NT2/D1 (cell line): ENCODE measurements around the gene ANGEL1.

ENCODE experiments used
- DNase-seq: peaks from one replicate; pipeline ENCODE4 v3.0.0-alpha.2; 2011; ENCODE audit warnings: low read depth, low spot score
- H3K27me3 ChIP-seq: 2 replicates; pipeline ENCODE4 v1.6.0; 2011; ENCODE audit warnings: mild to moderate bottlenecking; ENCODE audit not compliant: insufficient read length, insufficient read depth
- H3K36me3 ChIP-seq: 2 replicates; pipeline ENCODE4 v1.6.1; 2011; ENCODE audit warnings: mild to moderate bottlenecking, low read length, mixed read lengths; ENCODE audit not compliant: insufficient read depth, insufficient read length
- H3K4me1 ChIP-seq: 2 replicates; pipeline ENCODE4 v1.5.1; 2011; ENCODE audit not compliant: insufficient read depth, insufficient read length
- H3K4me3 ChIP-seq: 2 replicates; pipeline ENCODE4 v1.5.1; 2011; ENCODE audit warnings: low read depth; ENCODE audit not compliant: insufficient read length
- H3K9ac ChIP-seq: 2 replicates; pipeline ENCODE4 v1.6.0; 2011; ENCODE audit warnings: low read depth; ENCODE audit not compliant: insufficient read length
- H3K9me3 ChIP-seq: 2 replicates; pipeline ENCODE4 v1.5.1; 2011; ENCODE audit warnings: mild to moderate bottlenecking, low read length; ENCODE audit not compliant: insufficient read depth
- SUZ12 ChIP-seq: IDR thresholded peaks from 2 replicates; pipeline ENCODE4 v1.6.1; 2011; ENCODE audit not compliant: insufficient read length, insufficient read depth; ENCODE audit errors: extremely low read depth
- YY1 ChIP-seq: IDR thresholded peaks from 2 replicates; pipeline ENCODE4 v1.6.1; 2011; ENCODE audit not compliant: insufficient read length, insufficient read depth
- ZNF274 ChIP-seq: IDR thresholded peaks from 2 replicates; pipeline ENCODE4 v1.6.1; 2011; ENCODE audit warnings: mild to moderate bottlenecking, low read depth, low read length

Gene ANGEL1, protein sequence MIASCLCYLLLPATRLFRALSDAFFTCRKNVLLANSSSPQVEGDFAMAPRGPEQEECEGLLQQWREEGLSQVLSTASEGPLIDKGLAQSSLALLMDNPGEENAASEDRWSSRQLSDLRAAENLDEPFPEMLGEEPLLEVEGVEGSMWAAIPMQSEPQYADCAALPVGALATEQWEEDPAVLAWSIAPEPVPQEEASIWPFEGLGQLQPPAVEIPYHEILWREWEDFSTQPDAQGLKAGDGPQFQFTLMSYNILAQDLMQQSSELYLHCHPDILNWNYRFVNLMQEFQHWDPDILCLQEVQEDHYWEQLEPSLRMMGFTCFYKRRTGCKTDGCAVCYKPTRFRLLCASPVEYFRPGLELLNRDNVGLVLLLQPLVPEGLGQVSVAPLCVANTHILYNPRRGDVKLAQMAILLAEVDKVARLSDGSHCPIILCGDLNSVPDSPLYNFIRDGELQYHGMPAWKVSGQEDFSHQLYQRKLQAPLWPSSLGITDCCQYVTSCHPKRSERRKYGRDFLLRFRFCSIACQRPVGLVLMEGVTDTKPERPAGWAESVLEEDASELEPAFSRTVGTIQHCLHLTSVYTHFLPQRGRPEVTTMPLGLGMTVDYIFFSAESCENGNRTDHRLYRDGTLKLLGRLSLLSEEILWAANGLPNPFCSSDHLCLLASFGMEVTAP

DNA sequence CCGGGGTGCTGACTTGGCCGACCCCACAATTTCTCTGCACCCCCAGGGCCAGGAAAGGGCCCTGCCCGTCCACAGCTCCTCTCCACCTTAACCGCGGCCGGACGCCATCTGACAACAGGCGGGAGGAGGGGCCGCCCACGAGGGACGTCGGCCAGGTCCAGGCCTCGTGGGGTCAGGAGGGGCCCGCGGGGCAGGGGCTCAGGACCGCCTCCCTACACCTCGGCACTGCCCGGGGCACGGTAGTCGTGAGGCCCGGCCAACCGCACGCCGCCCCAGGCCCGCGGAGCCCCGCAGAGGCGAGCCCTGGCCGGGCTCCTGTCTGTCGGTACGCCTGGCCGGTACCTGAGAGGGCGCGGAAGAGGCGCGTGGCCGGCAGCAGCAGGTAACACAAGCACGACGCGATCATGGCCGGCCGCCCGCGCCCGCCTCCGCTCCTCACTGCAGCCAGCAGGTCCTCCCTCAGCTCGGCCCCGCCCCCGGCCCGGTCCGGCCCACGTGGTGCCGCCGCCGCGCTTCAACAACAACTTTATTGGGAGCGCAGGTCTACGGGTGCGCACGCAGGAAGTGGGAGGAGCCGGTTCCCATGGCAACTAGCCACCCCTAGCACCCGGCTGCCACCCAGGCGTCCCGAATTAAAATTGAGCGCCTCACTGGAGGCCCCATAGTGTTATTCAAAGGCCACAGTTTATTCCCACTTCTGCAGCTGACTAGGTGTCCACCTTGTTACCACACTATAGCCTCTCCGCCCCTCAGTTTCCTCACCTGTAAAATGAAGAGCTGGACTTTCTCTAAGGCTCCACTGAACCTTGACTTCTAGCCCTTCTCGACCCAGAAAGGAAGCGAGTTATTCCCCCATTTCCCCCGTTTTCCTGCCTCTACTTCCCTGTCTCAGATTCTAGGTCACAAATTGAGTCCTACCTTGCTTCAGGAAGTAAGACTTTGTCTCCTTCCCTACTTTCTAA, at the start of gene ANGEL1:
Gene ANGEL1 (minus strand): TSS at position 461 of the 962 bp plus-strand sequence. CDS start 55 bp downstream, at position 406.
- H3K36me3 ChIP-seq: peaks cover 21% of the 10 kb centered on the region

DNA sequence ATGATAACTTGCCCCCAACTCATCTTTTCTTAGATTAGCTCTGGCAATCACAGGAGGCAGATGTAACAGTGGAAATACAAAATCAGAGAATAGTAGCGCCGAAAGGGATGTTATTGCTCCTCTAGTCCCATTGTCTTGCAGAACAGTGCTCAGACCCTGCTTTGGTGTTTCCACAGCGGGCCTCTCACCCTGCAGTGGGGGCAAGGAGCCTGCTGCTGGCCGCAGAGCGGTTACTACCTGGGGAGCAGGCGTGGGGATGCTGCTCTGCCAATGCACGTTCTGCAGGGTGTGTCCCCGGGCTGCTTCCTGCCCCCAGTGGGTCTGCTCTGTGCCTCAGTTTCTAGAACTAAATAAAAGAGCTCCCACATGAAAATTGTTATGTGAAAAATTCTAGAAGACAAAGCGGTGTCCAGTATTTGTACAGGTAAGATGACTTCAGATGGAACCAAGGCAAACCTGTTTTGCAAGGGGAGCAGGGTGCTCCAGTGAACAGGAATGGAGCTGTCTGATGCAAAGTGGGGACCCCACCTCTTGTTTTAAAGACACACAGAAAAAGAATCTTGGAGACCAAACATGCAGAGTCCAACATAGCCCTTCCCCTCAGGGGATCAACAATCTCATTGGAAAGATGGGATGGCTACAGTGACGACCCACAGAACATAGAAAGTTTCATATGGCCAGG, 49.0 kb upstream of the ANGEL1 start:
- TF ChIP-seq ZNF274: no peak
- TF ChIP-seq YY1: no peak
- no peak for TF ChIP-seq SUZ12
- Histone ChIP-seq H3K27me3 (peaks cover 9% of the 10 kb centered on the region), H3K4me3 (no peak overlapping the region), H3K9me3 (no peaks in the 10 kb centered on the region), H3K4me1 (peaks cover 15% of the 10 kb centered on the region), H3K9ac (no peak overlapping the region), H3K36me3 (no peaks in the 10 kb centered on the region)
- DNase-seq: no peak

More for the DNA sequence above, at the start of gene ANGEL1:
- Histone ChIP-seq H3K9ac (peak within 1 kb of the TSS; percentile 86), H3K4me3 (peak within 1 kb of the TSS; percentile 79), H3K27me3 (no peaks in the 10 kb centered on the region), H3K4me1 (no peaks in the 10 kb centered on the region), H3K9me3 (no peaks in the 10 kb centered on the region)
- peak; percentile 94 for DNase-seq
- TF ChIP-seq SUZ12 (no peak), YY1 (no peak), ZNF274 (no peak)

DNA sequence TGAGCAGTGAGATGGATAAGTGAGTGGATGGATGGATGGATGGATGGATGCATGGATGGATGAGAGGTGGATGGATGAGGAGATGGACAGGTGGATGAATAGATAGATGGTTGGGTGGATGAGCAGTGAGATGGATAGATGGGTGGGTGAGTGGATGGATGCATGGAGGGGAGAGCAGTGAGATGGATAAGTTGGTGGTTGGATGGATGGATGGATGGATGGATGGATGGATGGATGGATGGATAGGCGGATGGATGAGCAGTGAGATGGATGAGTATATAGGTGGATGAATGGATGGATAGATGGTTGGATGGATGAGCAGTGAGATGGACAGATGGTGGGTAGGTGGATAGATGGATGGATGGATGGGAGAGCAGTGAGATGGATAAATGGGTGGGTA, 44.1 kb upstream of the ANGEL1 start:
- H3K27me3 ChIP-seq: peaks cover 9% of the 10 kb centered on the region
- no peaks in the 10 kb centered on the region for H3K9me3 ChIP-seq
- TF ChIP-seq SUZ12 (no peak), YY1 (no peak), ZNF274 (no peak)

DNA sequence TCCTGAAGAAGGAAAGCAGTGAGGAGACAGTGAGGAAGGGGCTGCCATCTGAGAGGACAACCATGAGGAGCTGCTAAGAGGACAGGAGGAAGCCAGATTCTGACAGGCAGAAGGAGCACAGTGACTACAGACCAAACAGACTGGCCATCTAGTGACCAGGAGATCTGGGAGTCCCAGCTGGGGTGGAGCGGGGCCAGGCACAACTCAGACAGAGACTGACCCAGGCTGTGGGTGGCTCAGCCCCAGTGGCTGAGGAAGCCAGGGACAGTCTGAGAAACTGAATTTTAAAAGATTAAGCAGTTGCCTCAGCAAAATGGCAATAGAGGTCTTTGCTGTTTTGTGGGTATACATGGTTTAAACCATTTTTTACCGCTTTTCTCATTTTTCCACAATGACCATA, 42.4 kb upstream of the ANGEL1 start:
- peaks cover 6% of the 10 kb centered on the region for H3K27me3 ChIP-seq

More for the DNA sequence above, 44.1 kb upstream of the ANGEL1 start:
- Histone ChIP-seq H3K36me3 (no peaks in the 10 kb centered on the region), H3K4me3 (no peak overlapping the region), H3K9ac (no peak overlapping the region), H3K4me1 (peaks cover 9% of the 10 kb centered on the region)
- no peak for DNase-seq

DNA sequence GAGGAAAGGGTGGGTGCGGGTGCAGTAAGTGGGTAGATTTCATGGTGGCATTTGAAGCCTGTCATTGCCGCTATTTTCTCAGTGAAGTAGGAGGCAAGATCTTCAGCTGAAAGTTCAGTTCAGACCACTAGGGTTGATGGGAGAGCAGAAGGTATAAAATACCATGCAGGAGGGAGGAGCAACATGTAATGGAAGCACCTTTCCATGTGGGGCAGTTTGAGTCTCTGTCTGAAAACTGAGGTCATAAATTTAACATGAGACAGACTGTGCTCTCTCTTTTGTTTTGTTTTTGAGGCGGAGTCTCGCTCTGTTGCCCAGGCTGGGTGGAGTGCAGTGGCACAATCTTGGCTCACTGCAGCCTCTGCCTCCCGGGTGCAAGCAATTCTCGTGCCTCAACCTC, 36.2 kb upstream of the ANGEL1 start:
- no peaks in the 10 kb centered on the region for H3K4me1 ChIP-seq
- H3K9me3 ChIP-seq: no peaks in the 10 kb centered on the region
- H3K36me3 ChIP-seq: no peaks in the 10 kb centered on the region
- H3K9ac ChIP-seq: no peak overlapping the region
- no peak overlapping the region for H3K4me3 ChIP-seq
- H3K27me3 ChIP-seq: no peaks in the 10 kb centered on the region
- no peak for DNase-seq
- TF ChIP-seq ZNF274 (no peak), YY1 (no peak), SUZ12 (no peak)

More for the DNA sequence above, 42.4 kb upstream of the ANGEL1 start:
- Histone ChIP-seq H3K9me3 (no peaks in the 10 kb centered on the region), H3K36me3 (no peaks in the 10 kb centered on the region), H3K4me1 (no peaks in the 10 kb centered on the region), H3K9ac (no peak overlapping the region), H3K4me3 (no peak overlapping the region)
- no peak for TF ChIP-seq SUZ12
- TF ChIP-seq ZNF274: no peak
- no peak for TF ChIP-seq YY1
- DNase-seq: no peak

DNA sequence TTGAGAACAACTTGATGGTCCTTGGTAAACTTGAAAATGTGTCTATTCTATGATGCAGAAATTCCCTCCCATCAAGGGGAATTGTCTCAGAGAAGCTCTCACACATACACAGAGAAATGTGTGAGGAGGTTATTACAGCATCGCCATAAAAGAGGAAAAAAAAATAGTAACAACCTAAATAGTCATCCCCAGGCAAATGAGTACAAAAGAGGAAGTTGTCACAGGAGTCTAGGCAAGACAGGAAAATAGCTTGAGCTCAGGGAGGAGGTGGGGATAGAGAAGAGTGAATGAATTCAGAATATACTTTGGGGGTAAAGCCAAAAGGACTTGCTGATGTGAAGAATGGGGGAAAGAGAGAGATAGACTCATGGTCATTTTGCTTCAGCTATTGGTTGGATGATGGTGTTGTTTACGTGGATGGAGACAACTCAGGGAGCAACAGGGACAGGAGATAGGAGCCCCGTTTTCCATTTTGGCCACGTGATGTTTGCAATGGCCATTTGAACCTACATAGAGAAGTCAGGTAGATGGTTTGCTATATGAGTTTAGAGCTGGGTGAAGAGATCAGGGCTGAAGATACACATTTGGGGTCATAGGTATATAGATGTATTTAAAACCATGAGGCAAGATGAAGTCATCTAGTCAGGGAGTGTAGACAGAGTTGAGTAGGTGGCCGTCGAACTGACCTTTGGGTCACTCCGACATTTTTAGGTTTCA, 33.8 kb upstream of the ANGEL1 start:
- DNase-seq: no peak
- H3K36me3 ChIP-seq: no peaks in the 10 kb centered on the region

More for the DNA sequence above, 33.8 kb upstream of the ANGEL1 start:
- no peaks in the 10 kb centered on the region for H3K27me3 ChIP-seq
- H3K4me1 ChIP-seq: no peaks in the 10 kb centered on the region
- no peaks in the 10 kb centered on the region for H3K9me3 ChIP-seq
- TF ChIP-seq ZNF274 (no peak), SUZ12 (no peak), YY1 (no peak)
- no peak overlapping the region for H3K9ac ChIP-seq
- H3K4me3 ChIP-seq: no peak overlapping the region
